Liver (tissue), 9 donors: Measurements from ENCODE around the gene SYNM. TPM values are rescaled to one million over a fixed set of nuclear protein-coding genes. Genes with fewer than 3 reads are reported as not detected.

Experiments used
- DNase-seq: peaks from one replicate; pipeline ENCODE4 v3.0.0-alpha.2; 2017; ENCODE audit warnings: low spot score
- H3K27ac ChIP-seq, 2 donors: one replicate each; pipeline ENCODE4 v1.7.0; 2013; ENCODE audit warnings: inconsistent platforms in 2 of 2, low read length in 2 of 2, control low read depth in 1 of 2, low read depth in 1 of 2, mild to moderate bottlenecking in 1 of 2
- H3K27me3 ChIP-seq, 4 donors: one replicate each; pipeline versions ENCODE4 v1.6.1 to v1.7.0; 2013; ENCODE audit warnings: low read length in 3 of 4, inconsistent platforms in 1 of 4, mild to moderate bottlenecking in 1 of 4, moderate library complexity in 1 of 4; ENCODE audit not compliant: control insufficient read depth in 4 of 4, insufficient read depth in 4 of 4
- H3K36me3 ChIP-seq, 4 donors: one replicate each; pipeline versions ENCODE4 v1.6.1 to v1.7.0; 2013; ENCODE audit warnings: low read length in 3 of 4, mild to moderate bottlenecking in 3 of 4, low read depth in 1 of 4, moderate library complexity in 1 of 4; ENCODE audit not compliant: control insufficient read depth in 4 of 4, insufficient read depth in 3 of 4
- H3K4me1 ChIP-seq, 4 donors: one replicate each; pipeline versions ENCODE4 v1.6.1 to v1.7.0; 2013; ENCODE audit warnings: low read length in 3 of 4, mild to moderate bottlenecking in 3 of 4, moderate library complexity in 1 of 4; ENCODE audit not compliant: control insufficient read depth in 4 of 4, insufficient read depth in 4 of 4
- H3K4me3 ChIP-seq, 3 donors: one replicate each; pipeline versions ENCODE4 v1.6.1 to v1.7.0; 2013; ENCODE audit warnings: low read length in 3 of 3, control low read depth in 1 of 3, low read depth in 1 of 3, mild to moderate bottlenecking in 1 of 3
- H3K9ac ChIP-seq, 2 donors: one replicate each; pipeline ENCODE4 v1.7.0; 2013; ENCODE audit warnings: low read length in 2 of 2, mild to moderate bottlenecking in 2 of 2, moderate library complexity in 2 of 2, control low read depth in 1 of 2, low read depth in 1 of 2
- H3K9me3 ChIP-seq, 4 donors: one replicate each; pipeline versions ENCODE4 v1.6.1 to v1.7.0; 2013; ENCODE audit warnings: low read length in 3 of 4; ENCODE audit not compliant: control insufficient read depth in 4 of 4
- ATF3 ChIP-seq: IDR thresholded peaks from 2 replicates; pipeline ENCODE4 v1.6.1; 2016; ENCODE audit warnings: antibody characterized with exemption
- CTCF ChIP-seq: fragments of 150-350 bp; IDR thresholded peaks from 2 replicates; pipeline ENCODE4 v1.5.1; 2017; ENCODE audit warnings: improper control_type of control experiment, low read depth, low read length; ENCODE audit not compliant: missing input control
- FOXA1 ChIP-seq: IDR thresholded peaks from 2 replicates; pipeline ENCODE4 v1.6.1; 2016; ENCODE audit warnings: antibody characterized with exemption
- FOXA2 ChIP-seq: IDR thresholded peaks from 2 replicates; pipeline ENCODE4 v1.6.1; 2016; ENCODE audit warnings: antibody characterized with exemption
- GABPA ChIP-seq, 2 donors: IDR thresholded peaks in 1 of 2; conservative IDR thresholded peaks in 1 of 2; 2 replicates each; pipeline ENCODE4 v1.6.1; 2016; ENCODE audit warnings: antibody characterized with exemption in 2 of 2, mild to moderate bottlenecking in 1 of 2, moderate library complexity in 1 of 2
- MAX ChIP-seq: IDR thresholded peaks from 2 replicates; pipeline ENCODE4 v1.6.1; 2016; ENCODE audit warnings: antibody characterized with exemption
- NR2F2 ChIP-seq: IDR thresholded peaks from 2 replicates; pipeline ENCODE4 v1.6.1; 2016; ENCODE audit warnings: antibody characterized with exemption
- RAD21 ChIP-seq, 2 donors: IDR thresholded peaks; 2 replicates each; pipeline ENCODE4 v1.6.1; 2016; ENCODE audit warnings: antibody characterized with exemption in 2 of 2, mild to moderate bottlenecking in 2 of 2
- RXRA ChIP-seq, 2 donors: IDR thresholded peaks; 2 replicates each; pipeline ENCODE4 v1.6.1; 2017 to 2018; ENCODE audit warnings: antibody characterized with exemption in 2 of 2, mild to moderate bottlenecking in 1 of 2
- SP1 ChIP-seq: IDR thresholded peaks from 2 replicates; pipeline ENCODE4 v1.6.1; 2018; ENCODE audit warnings: antibody characterized with exemption, mild to moderate bottlenecking
- TAF1 ChIP-seq: conservative IDR thresholded peaks from 2 replicates; pipeline ENCODE4 v1.6.1; 2016; ENCODE audit warnings: antibody characterized with exemption, mild to moderate bottlenecking
- YY1 ChIP-seq: IDR thresholded peaks from 2 replicates; pipeline ENCODE4 v1.6.1; 2016; ENCODE audit warnings: antibody characterized with exemption, mild to moderate bottlenecking
- WGBS: extraction: QIAGEN DNeasy Blood & Tissue Kit; methylation state at CpG from one replicate; pipeline ENCODE4 v1.1.7; 2013; 5-methylcytosine and 5-hydroxymethylcytosine counted together
- polyA plus RNA-seq, 2 donors: library from polyadenylated mRNA; stranded (reverse) in 1 of 2; unstranded in 1 of 2; fragments of 200-250 nt in 1 of 2; fragments of >200 nt in 1 of 2; fragmentation: Nextera tagmentation in 1 of 2; extraction: Ambion mirVana in 1 of 2; gene quantifications; one replicate each; pipeline versions ENCODE4 v1.2.1 to v1.2.3, GENCODE V29; 2013 to 2015
- total RNA-seq, 2 donors: library from RNA; depleted of rRNA; stranded (reverse); fragments of >200 nt; gene quantifications; one replicate each; pipeline ENCODE4 v1.2.3, GENCODE V29; 2014
- donor health status: healthy.
- donor health status: healthy.
- donor health status: healthy.
- donor health status: healthy.
- donor health status: healthy.

SYNM gene
- total and polyA plus RNA-seq, 4 donors: 0.39 to 6.4 (median 1.2) TPM

GRCh38 chr15:99140590-99140989 lies 35.7 kb downstream of the SYNM start (continued):
- TF ChIP-seq MAX (no peak), ATF3 (no peak), FOXA2 (no peak), FOXA1 (no peak), YY1 (no peak), NR2F2 (no peak), CTCF (no peak), RXRA (IDR thresholded peaks at IDR 0.05) (no peak)

- peaks cover 0 to 4% (median 0%) of the 10 kb centered on the region in 4 donors for H3K36me3 ChIP-seq
- peaks cover 4 to 19% (median 14%) of the 10 kb centered on the region in 4 donors for H3K4me1 ChIP-seq
- H3K27ac ChIP-seq: no peak overlapping the region
- H3K27me3 ChIP-seq: no peaks in the 10 kb centered on the region
- no peak for TF ChIP-seq CTCF
- TF ChIP-seq SP1: no peak
- TF ChIP-seq RAD21 (IDR thresholded peaks at IDR 0.05): no peak
- TF ChIP-seq NR2F2: no peak
- no peak for TF ChIP-seq RXRA (IDR thresholded peaks at IDR 0.05)
- no peak for TF ChIP-seq FOXA2
- TF ChIP-seq GABPA (IDR thresholded peaks at IDR 0.05 in 1 of 2, conservative IDR thresholded peaks at IDR 0.05 in 1 of 2): no peak
- no peak for TF ChIP-seq TAF1
- DNase-seq: no peak
- WGBS: 96% methylated on average over 4 of the region's 4 CpGs
- H3K4me3 ChIP-seq: no peak overlapping the region
- no peak overlapping the region for H3K9ac ChIP-seq
- no peaks in the 10 kb centered on the region for H3K9me3 ChIP-seq
Measured at GRCh38 chr15:99141943-99142342, 37.1 kb downstream of the SYNM start.

- Histone ChIP-seq H3K27me3 (no peaks in the 10 kb centered on the region), H3K36me3 (peaks cover 0 to 4% (median 0%) of the 10 kb centered on the region in 4 donors), H3K27ac (no peak overlapping the region), H3K9ac (no peak overlapping the region), H3K4me3 (no peak overlapping the region), H3K9me3 (no peaks in the 10 kb centered on the region), H3K4me1 (peaks cover 4 to 19% (median 14%) of the 10 kb centered on the region in 4 donors)
- DNase-seq: no peak
- TF ChIP-seq NR2F2 (no peak), FOXA2 (no peak), YY1 (no peak), FOXA1 (no peak), TAF1 (no peak), RAD21 (IDR thresholded peaks at IDR 0.05) (no peak)
- 93% methylated on average over 5 of the region's 5 CpGs for WGBS
Measured at GRCh38 chr15:99142562-99142961, 37.7 kb downstream of the SYNM start.
